Measurements from ENCODE around the gene SLC6A17.

SLC6A17 gene

GRCh38 chr1:110150330-110151174, at the start of gene SLC6A17:
SLC6A17 (plus strand) TSS chr1:110150494; CDS start chr1:110166930, 16,436 bp downstream.
- FAIRE-seq, result no peak

- FAIRE-seq, result no peak
These were observed 48.2 kb upstream of the SLC6A17 start for GRCh38 chr1:110102081-110102480.

DNA sequence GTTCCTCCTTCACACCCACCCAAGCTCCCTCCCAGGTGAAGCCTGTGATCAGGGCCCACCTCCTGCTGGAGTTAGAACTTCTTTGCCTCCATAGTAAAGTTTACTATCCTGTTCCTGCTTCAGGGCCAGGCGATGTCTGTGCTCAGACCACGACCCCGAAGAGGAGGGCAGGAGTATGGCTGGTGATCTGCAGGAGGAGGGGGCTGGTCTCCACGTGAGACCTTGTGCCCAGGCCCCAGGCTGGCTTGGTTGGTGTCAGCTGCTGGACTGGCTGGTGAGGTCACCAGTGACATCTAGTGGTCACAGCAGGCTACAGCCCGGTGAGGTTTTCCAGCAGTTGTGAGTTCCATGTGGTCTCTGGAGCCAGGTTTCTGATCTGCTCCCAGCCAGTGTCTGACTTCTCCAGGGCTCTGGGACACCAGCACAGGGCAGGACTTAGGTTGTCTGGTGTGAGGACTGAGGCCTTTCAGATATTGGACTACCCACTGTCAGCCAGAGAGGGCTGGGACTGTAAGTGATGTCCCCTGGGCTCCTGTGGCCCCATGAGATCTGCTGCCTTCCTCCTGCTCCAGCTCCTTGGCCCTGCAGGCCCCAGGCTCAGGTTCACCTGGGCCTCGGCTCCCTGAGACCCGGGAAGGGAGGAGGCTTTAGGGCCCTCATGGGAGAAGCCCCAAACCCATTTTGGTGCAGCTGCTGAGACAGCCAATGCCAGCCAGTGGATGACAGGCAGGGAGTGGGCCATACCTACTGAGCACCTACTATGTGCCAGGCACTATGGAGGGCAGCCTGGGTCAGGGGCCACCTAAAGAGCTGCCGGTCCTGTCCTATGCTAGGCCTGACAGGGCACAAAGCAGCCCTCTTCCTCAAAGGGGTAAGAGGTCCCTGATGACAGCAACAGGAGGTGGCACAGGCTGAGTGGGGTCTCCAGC, 44.0 kb upstream of the SLC6A17 start:
- no peak for FAIRE-seq

- FAIRE-seq, result no peak
These were observed 42.3 kb upstream of the SLC6A17 start for GRCh38 chr1:110107867-110108469.

DNA sequence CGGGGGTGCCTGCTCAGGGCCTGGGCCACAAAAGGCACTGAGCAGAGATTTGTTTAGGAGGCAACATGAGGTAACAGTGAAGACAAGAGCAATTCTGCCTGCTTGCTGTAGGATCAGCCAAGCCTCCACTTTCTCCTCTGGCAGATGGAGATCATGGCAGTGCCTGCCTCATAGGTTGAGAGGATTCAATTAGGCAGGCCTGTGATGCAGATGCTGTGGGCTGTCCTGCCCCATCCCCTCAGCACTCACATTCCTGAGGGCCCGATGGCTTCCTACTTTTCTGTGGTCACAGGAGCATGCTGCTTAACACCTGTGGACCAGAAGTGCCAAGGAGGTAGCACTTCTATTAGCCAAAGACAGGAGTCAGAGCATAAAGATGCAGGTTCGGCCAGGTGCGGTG, 39.2 kb upstream of the SLC6A17 start:
- no peak for FAIRE-seq

DNA sequence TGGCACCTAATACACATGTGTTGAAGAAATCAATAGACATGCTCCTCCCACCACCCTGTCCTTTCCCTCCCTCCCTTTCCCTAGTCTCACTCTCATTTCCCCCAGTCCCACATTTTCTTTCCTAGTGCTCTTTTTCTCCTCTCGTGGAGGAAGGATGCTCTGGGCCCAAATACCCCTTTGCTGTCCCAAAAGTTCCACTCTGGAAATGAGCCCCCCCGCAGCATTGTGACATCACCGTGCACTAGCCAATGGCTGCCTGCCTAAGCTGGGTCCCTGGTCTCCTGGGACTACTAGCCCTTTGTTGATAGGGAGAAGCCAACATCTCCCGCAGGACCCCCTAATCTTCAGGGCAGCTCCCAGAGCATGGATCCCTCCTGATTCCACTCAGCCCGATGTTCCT, 38.2 kb upstream of the SLC6A17 start, which contains the start of gene UBL4B:
TSS of gene UBL4B (plus strand) at position 301 of the 400 bp plus-strand sequence. CDS start at position 393, 92 bp downstream.
- no peak for FAIRE-seq

GRCh38 chr1:110112656-110113055, 37.6 kb upstream of the SLC6A17 start:
- no peak for FAIRE-seq

GRCh38 chr1:110113551-110113950, 36.7 kb upstream of the SLC6A17 start:
- no peak for FAIRE-seq

GRCh38 chr1:110114173-110114572, 36.1 kb upstream of the SLC6A17 start:
- no peak for FAIRE-seq

GRCh38 chr1:110114784-110115183, 35.5 kb upstream of the SLC6A17 start:
- no peak for FAIRE-seq

GRCh38 chr1:110118636-110119396, 31.5 kb upstream of the SLC6A17 start:
- FAIRE-seq, result no peak

DNA sequence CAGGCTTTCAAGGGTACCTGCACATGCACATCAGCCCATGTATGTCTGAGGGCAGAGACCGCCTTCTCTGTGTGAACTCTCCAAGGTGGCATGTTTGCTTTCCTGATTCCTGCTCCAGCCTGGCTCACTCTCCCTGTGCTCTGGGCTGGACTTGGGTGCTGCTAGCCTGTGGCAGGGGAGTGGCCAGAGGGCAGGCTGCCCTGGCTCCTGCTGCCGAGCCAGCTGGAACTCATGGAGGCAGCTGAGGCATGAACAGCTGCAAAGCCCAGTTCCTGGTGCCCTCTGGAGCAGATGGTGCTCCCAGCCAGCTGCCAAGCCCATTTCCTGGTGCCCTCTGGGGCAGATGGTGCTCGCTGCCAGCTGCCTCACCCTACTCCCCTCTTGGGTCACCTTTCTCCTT, 30.5 kb upstream of the SLC6A17 start:
- no peak for FAIRE-seq

GRCh38 chr1:110120960-110121561, 29.2 kb upstream of the SLC6A17 start:
- FAIRE-seq, result no peak

DNA sequence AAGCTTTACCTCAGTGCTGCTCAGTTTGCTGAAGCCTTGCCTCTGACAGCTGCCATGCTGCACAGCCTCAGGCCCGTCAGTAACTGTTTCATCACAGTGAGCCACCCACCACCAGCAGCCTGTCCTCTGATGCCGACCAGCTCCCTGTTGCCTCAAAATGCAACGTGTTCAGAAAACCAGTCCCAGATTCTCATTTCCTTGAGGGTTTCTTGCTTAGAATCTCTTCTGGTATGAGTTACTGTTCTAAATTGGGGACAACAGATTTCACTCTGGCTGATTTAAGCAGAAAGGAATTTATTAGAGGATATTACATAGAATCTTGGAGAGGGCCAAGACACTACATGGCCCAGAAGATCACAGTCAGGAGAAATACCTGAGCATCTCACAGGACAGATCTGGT, 27.1 kb upstream of the SLC6A17 start:
- no peak for FAIRE-seq

GRCh38 chr1:110125810-110126209, 24.5 kb upstream of the SLC6A17 start:
- FAIRE-seq, result no peak

DNA sequence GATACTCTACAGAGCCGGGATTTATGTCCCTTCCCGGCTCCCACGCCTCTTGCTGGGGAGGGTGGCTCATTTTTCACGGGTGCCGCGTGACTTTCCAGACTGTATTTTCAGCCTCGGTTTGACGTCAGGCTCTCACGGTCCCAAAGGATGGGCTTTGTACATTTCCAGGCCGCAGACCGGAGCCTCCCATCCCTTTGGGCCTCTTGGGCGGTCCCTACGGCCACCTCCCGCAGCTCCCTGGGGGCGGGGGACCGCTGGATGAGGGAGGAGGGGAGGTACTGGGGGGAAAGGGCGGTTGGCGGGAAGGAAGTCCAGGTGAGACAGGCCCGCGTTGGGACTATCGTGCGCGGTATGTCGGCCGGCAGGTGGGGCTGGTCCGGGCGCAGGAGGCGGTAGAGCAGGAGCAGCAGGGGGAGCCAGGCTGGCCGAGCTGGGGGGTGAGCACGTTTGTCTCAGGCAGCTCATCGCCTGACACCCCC, 20.1 kb upstream of the SLC6A17 start:
- no peak for FAIRE-seq

DNA sequence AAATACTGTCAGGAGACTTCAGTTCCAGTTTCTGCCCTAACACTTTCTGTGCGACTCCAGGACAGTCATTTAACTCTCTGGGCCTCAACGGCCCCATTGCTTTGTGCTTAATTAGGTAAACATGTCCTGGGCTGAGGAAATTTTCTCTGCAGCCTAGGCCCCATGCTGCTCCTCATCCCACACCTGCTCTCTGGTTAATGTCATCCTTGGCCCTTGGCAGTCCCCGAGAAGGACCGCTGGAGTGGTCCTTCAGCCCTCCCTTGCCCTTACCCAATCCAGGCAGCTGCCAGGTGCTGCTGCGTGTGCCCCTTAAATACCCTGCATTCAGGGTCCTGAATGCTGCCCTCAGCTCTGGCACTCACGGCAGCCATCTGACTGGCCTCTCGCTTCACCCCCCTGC, 19.3 kb upstream of the SLC6A17 start:
- no peak for FAIRE-seq

DNA sequence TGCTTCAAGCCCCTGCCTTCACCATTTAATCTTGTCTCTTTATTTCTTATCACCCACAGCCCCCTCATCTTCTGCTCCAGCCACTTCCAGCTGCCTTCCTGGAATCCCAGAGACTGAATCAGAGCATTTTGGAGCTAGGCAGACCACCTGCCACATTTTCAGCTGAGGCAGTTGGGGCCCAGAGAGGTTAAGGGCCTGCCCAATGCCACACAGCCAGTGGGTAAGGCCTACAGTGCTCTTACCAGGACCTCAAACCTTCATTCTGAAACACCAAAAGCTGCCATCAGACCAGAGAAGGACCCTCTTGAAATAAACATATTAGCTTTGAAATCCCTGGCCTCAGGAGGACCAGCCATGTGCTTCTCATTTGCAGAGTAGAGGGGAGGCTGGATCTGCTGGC, 17.6 kb upstream of the SLC6A17 start:
- FAIRE-seq, result no peak

GRCh38 chr1:110133436-110133835, 16.9 kb upstream of the SLC6A17 start:
- FAIRE-seq, result no peak

- no peak for FAIRE-seq
These were observed 16.2 kb upstream of the SLC6A17 start for GRCh38 chr1:110134050-110134595.

DNA sequence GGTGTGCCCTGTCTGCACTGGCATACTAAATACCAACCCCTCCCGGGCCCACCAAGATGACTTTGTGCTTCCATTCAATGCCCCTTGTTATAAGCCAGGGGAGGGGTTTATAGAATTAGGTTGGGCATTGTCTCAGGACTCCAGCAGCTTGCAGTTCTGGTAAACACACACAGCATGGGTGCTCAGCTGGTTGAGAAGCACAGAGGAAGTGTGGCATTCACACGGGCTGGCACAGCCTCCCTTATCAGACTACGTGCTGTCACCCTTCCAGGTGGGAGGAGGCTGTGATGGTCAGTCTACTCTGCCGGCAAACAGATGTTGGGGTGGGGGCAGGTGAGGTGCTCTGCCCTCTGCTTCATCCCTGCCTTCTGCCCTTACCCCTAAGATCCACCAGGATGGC, 15.0 kb upstream of the SLC6A17 start:
- FAIRE-seq, result no peak

DNA sequence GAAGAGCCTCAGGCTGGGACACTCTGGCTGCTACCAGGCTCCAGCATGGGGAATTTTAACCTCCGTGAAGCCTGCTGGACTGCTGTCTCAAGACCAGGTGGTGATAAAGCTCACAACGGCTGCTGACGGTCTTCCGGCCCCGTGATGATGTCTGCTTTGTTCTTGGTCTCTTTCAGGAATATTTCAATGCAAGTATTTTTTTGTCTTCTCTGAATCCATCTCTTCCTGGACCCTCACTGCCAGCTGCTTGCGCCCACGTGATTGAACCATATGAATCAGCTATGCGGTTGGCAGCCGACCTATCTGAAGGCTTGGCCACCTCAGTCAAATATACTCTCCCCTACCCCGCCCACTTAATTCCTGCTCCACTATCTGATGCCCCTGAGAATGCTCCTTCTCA, 14.6 kb upstream of the SLC6A17 start:
- no peak for FAIRE-seq

Measured in TTC549 (cell line).